Measurements from ENCODE around the gene FAM181B.

GRCh38 chr11:82759649-82760048, 26.0 kb upstream of the FAM181B start:
- TF ChIP-seq ESRRA (IDR thresholded peaks at IDR 0.05; ENCODE audit: borderline replicate concordance, low read length) (no peak), MAZ (IDR thresholded peaks at IDR 0.05; ENCODE audit: borderline replicate concordance, low read depth, low read length) (no peak), BHLHE40 (IDR thresholded peaks at IDR 0.05; ENCODE audit: low read depth, low read length) (no peak)
- TF ChIP-seq, protein P1, sequence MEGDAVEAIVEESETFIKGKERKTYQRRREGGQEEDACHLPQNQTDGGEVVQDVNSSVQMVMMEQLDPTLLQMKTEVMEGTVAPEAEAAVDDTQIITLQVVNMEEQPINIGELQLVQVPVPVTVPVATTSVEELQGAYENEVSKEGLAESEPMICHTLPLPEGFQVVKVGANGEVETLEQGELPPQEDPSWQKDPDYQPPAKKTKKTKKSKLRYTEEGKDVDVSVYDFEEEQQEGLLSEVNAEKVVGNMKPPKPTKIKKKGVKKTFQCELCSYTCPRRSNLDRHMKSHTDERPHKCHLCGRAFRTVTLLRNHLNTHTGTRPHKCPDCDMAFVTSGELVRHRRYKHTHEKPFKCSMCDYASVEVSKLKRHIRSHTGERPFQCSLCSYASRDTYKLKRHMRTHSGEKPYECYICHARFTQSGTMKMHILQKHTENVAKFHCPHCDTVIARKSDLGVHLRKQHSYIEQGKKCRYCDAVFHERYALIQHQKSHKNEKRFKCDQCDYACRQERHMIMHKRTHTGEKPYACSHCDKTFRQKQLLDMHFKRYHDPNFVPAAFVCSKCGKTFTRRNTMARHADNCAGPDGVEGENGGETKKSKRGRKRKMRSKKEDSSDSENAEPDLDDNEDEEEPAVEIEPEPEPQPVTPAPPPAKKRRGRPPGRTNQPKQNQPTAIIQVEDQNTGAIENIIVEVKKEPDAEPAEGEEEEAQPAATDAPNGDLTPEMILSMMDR (IDR thresholded peaks at IDR 0.05): no peak
